ENCODE data around the gene MYBBP1A. TPM values are rescaled to one million over a fixed set of nuclear protein-coding genes. Genes with fewer than 3 reads are reported as not detected.

MYBBP1A gene
- total and polyA plus RNA-seq, 2 of the 8 experiments (the other 6 are each of a cell fraction or from before 2014, with no cell fraction given) = 46.8 to 151 TPM

DNA sequence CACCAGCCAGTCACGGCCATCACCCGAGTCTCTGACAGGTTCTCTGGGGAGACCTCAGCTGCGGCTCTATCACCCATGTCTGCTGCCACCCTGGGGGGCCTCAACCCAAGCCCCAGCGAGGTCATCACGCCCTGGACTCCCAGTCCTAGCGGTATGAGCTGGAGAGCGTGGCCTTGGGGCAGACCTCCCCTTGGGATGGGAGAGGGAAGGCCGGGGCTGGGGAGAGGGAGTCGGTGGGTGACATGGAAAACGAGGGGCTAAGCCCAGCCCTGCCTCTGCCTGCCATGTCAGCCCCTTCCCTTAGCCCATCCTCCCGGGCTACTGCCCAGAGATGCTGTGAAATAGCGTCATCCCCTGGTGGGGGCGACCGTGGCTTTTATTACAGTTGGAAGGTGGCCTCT lies 37.8 kb upstream of the MYBBP1A start (continued):
- TF ChIP-seq KDM5A (IDR thresholded peaks at IDR 0.05; ENCODE audit: low read length) = no peak
- TF ChIP-seq BRCA1 (IDR thresholded peaks at IDR 0.05; ENCODE audit: low read depth, low read length) = no peak
- TF ChIP-seq, protein P1, sequence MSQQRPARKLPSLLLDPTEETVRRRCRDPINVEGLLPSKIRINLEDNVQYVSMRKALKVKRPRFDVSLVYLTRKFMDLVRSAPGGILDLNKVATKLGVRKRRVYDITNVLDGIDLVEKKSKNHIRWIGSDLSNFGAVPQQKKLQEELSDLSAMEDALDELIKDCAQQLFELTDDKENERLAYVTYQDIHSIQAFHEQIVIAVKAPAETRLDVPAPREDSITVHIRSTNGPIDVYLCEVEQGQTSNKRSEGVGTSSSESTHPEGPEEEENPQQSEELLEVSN (IDR thresholded peaks at IDR 0.05) = no peak
- TF ChIP-seq GABPA (IDR thresholded peaks at IDR 0.05; ENCODE audit: borderline replicate concordance, insufficient read depth, low read length) = no peak
